Stimulated activated CD4-positive, alpha-beta T cell treated with anti-CD3 and anti-CD28 coated beads, TNF-alpha, amount 100 ng/mL, for 48 hours (primary cell): Measurements from ENCODE around the gene PIAS4.

Experiments used
- DNase-seq, 3 donors: peaks; one replicate each; pipeline ENCODE4 v3.0.0-alpha.2; 2020; ENCODE audit warnings: low read depth in 3 of 3

The PIAS4 gene

GRCh38 chr19:4042731-4043082 is 35.2 kb downstream of the PIAS4 start:
- DNase-seq, result no peak

- no peak for DNase-seq
These were observed 35.9 kb downstream of the PIAS4 start for GRCh38 chr19:4043401-4043800.

GRCh38 chr19:4043966-4044715 is 36.6 kb downstream of the PIAS4 start:
- DNase-seq, result no peak

- no peak for DNase-seq
These were observed 37.5 kb downstream of the PIAS4 start for GRCh38 chr19:4044990-4045465.

- DNase-seq, result no peak
These were observed 38.2 kb downstream of the PIAS4 start for GRCh38 chr19:4045597-4046361.

GRCh38 chr19:4046362-4046691 is 38.8 kb downstream of the PIAS4 start:
- DNase-seq, result no peak

GRCh38 chr19:4046946-4047683 is 39.6 kb downstream of the PIAS4 start:
- no peak for DNase-seq

GRCh38 chr19:4049432-4049831 is 41.9 kb downstream of the PIAS4 start:
- DNase-seq, result no peak

- DNase-seq, result no peak
These were observed 43.9 kb downstream of the PIAS4 start for GRCh38 chr19:4051175-4052101.

- DNase-seq, result no peak
These were observed 44.8 kb downstream of the PIAS4 start for GRCh38 chr19:4052114-4052992.

- DNase-seq, result no peak
These were observed 45.5 kb downstream of the PIAS4 start for GRCh38 chr19:4052993-4053422.

GRCh38 chr19:4053423-4054324 is 46.1 kb downstream of the PIAS4 start:
- DNase-seq, result no peak

GRCh38 chr19:4054441-4055208 is 47.1 kb downstream of the PIAS4 start:
- DNase-seq, result no peak

GRCh38 chr19:4055209-4055552 is 47.6 kb downstream of the PIAS4 start:
- DNase-seq, result no peak

- DNase-seq, result peak in 1 of 3 donors; percentile 68
These were observed 50.6 kb downstream of the PIAS4 start for GRCh38 chr19:4057931-4058692.

GRCh38 chr19:4058693-4059452 is 51.3 kb downstream of the PIAS4 start:
- DNase-seq, result no peak

GRCh38 chr19:4059453-4059871 is 51.9 kb downstream of the PIAS4 start:
- DNase-seq, result no peak
